Sigmoid colon (tissue), 7 donors: Measurements from ENCODE around the gene ASPM. TPM values are rescaled to one million over a fixed set of nuclear protein-coding genes. Genes with fewer than 3 reads are reported as not detected.

Experiments used
- DNase-seq: peaks from one replicate; pipeline ENCODE4 v3.0.0-alpha.2; 2019
- H3K27ac ChIP-seq, 4 donors: fragments of 200-600 bp; sonication (generic); one replicate each; pipeline ENCODE4 v1.5.1; 2016 to 2019; ENCODE audit warnings: mild to moderate bottlenecking in 1 of 4
- H3K27me3 ChIP-seq, 3 donors: fragments of 200-600 bp; sonication (generic); one replicate each; pipeline ENCODE4 v1.5.1; 2019; ENCODE audit warnings: mild to moderate bottlenecking in 1 of 3
- H3K36me3 ChIP-seq, 4 donors: fragments of 200-600 bp; sonication (generic); one replicate each; pipeline ENCODE4 v1.5.1; 2016 to 2019
- H3K4me1 ChIP-seq, 4 donors: fragments of 200-600 bp; sonication (generic); one replicate each; pipeline ENCODE4 v1.5.1; 2017 to 2019
- H3K4me3 ChIP-seq, 4 donors: fragments of 200-600 bp; sonication (generic); one replicate each; pipeline ENCODE4 v1.5.1; 2017 to 2019; ENCODE audit warnings: mild to moderate bottlenecking in 2 of 4, moderate library complexity in 1 of 4
- H3K9me3 ChIP-seq, 4 donors: fragments of 200-600 bp in 3 of 4; sonication (generic) in 3 of 4; one replicate each; pipeline versions ENCODE4 v1.5.1 to v1.6.1; 2013 to 2019
- CTCF ChIP-seq, 4 experiments: fragments of 450-650 bp in 3 of 4; fragments of 200-600 bp in 1 of 4; IDR thresholded peaks; one replicate each; pipeline ENCODE4 v1.5.1; 2016 to 2019; ENCODE audit warnings: antibody characterized with exemption in 4 of 4, mild to moderate bottlenecking in 3 of 4, moderate library complexity in 2 of 4
- EP300 ChIP-seq, 4 donors: sonication (generic); formaldehyde crosslinking; IDR thresholded peaks; one replicate each; pipeline ENCODE4 v1.6.1; 2017; ENCODE audit warnings: antibody characterized with exemption in 4 of 4
- POLR2A ChIP-seq, 2 donors: fragments of 450-650 bp; IDR thresholded peaks; one replicate each; pipeline ENCODE4 v1.6.1; 2016; ENCODE audit warnings: antibody characterized with exemption in 2 of 2, mild to moderate bottlenecking in 2 of 2, moderate library complexity in 2 of 2
- POLR2AphosphoS5 ChIP-seq, 4 donors: sonication (generic); formaldehyde crosslinking; IDR thresholded peaks; one replicate each; pipeline ENCODE4 v1.6.1; 2017; ENCODE audit warnings: antibody characterized with exemption in 4 of 4
- WGBS, 2 donors: extraction: QIAGEN DNeasy Blood & Tissue Kit; methylation state at CpG; one replicate each; pipeline ENCODE4 v1.1.7; 2013; 5-methylcytosine and 5-hydroxymethylcytosine counted together
- intact Hi-C: fragments of 100-400 bp; cut with DNase I; formaldehyde crosslinking; loops from one replicate; pipeline ENCODE4 v1.15.1; 2023
- polyA plus RNA-seq, 3 donors: library from polyadenylated mRNA; stranded (reverse); fragments of 200-250 nt; gene quantifications; one replicate each; pipeline ENCODE4 v1.2.3, GENCODE V29; 2013
- total RNA-seq, 4 donors: library from RNA; depleted of rRNA; stranded (reverse); fragments of >200 nt; gene quantifications; one replicate each; pipeline ENCODE4 v1.1.0, GENCODE V29; 2016
- donor health status: healthy with polysubstance abuse.
- donor health status: Bipolar disorder and iron deficiency.
- donor health status: healthy.

ASPM gene
- total and polyA plus RNA-seq, 7 donors: under 0.01 to 5.9 (median 0.69) TPM

- H3K4me3 ChIP-seq: no peak overlapping the region
- no peaks in the 10 kb centered on the region for H3K36me3 ChIP-seq
- no peaks in the 10 kb centered on the region for H3K9me3 ChIP-seq
- H3K27me3 ChIP-seq: no peaks in the 10 kb centered on the region
- no peak for TF ChIP-seq POLR2A (IDR thresholded peaks at IDR 0.05)
- TF ChIP-seq POLR2AphosphoS5 (IDR thresholded peaks at IDR 0.05): no peak
- TF ChIP-seq CTCF (IDR thresholded peaks at IDR 0.05): no peak
- TF ChIP-seq EP300 (IDR thresholded peaks at IDR 0.05): no peak
- peaks cover 0 to 12% (median 0%) of the 10 kb centered on the region in 4 donors for H3K4me1 ChIP-seq
- intact Hi-C loops: no loop called here
- 94 to 96% methylated on average over 2 of the region's 2 CpGs for WGBS, 2 donors
- H3K27ac ChIP-seq: no peak overlapping the region
- DNase-seq: no peak
Measured at GRCh38 chr1:197127246-197127912, 19.1 kb downstream of the ASPM start.

GRCh38 chr1:197126691-197127090 lies 19.8 kb downstream of the ASPM start:
- DNase-seq: no peak
- intact Hi-C loops: no loop called here
- WGBS, 2 donors: 77 to 88% methylated on average over 3 of the region's 3 CpGs
- TF ChIP-seq CTCF (IDR thresholded peaks at IDR 0.05) (no peak), POLR2A (IDR thresholded peaks at IDR 0.05) (no peak), EP300 (IDR thresholded peaks at IDR 0.05) (no peak), POLR2AphosphoS5 (IDR thresholded peaks at IDR 0.05) (no peak)
- H3K36me3 ChIP-seq: no peaks in the 10 kb centered on the region
- no peak overlapping the region for H3K4me3 ChIP-seq
- no peak overlapping the region for H3K27ac ChIP-seq
- H3K4me1 ChIP-seq: peaks cover 0 to 12% (median 0%) of the 10 kb centered on the region in 4 donors
- H3K9me3 ChIP-seq: no peaks in the 10 kb centered on the region
- no peaks in the 10 kb centered on the region for H3K27me3 ChIP-seq

- peaks cover 0 to 3% (median 0%) of the 10 kb centered on the region in 4 donors for H3K4me1 ChIP-seq
- H3K36me3 ChIP-seq: no peaks in the 10 kb centered on the region
- no peak overlapping the region for H3K4me3 ChIP-seq
- no peak overlapping the region for H3K27ac ChIP-seq
- 50 to 92% methylated on average over 1 of the region's 1 CpG for WGBS, 2 donors
- no peak for DNase-seq
- TF ChIP-seq EP300 (IDR thresholded peaks at IDR 0.05) (no peak), POLR2AphosphoS5 (IDR thresholded peaks at IDR 0.05) (no peak), CTCF (IDR thresholded peaks at IDR 0.05) (no peak), POLR2A (IDR thresholded peaks at IDR 0.05) (no peak)
- H3K27me3 ChIP-seq: no peaks in the 10 kb centered on the region
- H3K9me3 ChIP-seq: no peaks in the 10 kb centered on the region
- intact Hi-C loops: no loop called here
Measured at GRCh38 chr1:197124376-197124775, 22.1 kb downstream of the ASPM start.

- 79 to 92% methylated on average over 2 of the region's 2 CpGs for WGBS, 2 donors
- H3K9me3 ChIP-seq: peaks cover 0 to 2% (median 0%) of the 10 kb centered on the region in 4 donors
- H3K4me3 ChIP-seq: no peak overlapping the region
- no peak overlapping the region for H3K27ac ChIP-seq
- no peaks in the 10 kb centered on the region for H3K36me3 ChIP-seq
- no peaks in the 10 kb centered on the region for H3K27me3 ChIP-seq
- DNase-seq: no peak
- H3K4me1 ChIP-seq: no peaks in the 10 kb centered on the region
- TF ChIP-seq CTCF (IDR thresholded peaks at IDR 0.05) (no peak), EP300 (IDR thresholded peaks at IDR 0.05) (no peak), POLR2AphosphoS5 (IDR thresholded peaks at IDR 0.05) (no peak), POLR2A (IDR thresholded peaks at IDR 0.05) (no peak)
- intact Hi-C loops: no loop called here
Measured at GRCh38 chr1:197116156-197116555, 30.3 kb downstream of the ASPM start.

GRCh38 chr1:197106869-197107268 lies 39.6 kb downstream of the ASPM start:
- 97 to 99% methylated on average over 1 of the region's 1 CpG for WGBS, 2 donors
- Histone ChIP-seq H3K4me3 (no peak overlapping the region), H3K9me3 (no peaks in the 10 kb centered on the region), H3K36me3 (no peaks in the 10 kb centered on the region), H3K27me3 (no peaks in the 10 kb centered on the region), H3K27ac (no peak overlapping the region), H3K4me1 (peaks cover 0 to 6% (median 0%) of the 10 kb centered on the region in 4 donors)
- TF ChIP-seq EP300 (IDR thresholded peaks at IDR 0.05) (no peak), POLR2A (IDR thresholded peaks at IDR 0.05) (no peak), POLR2AphosphoS5 (IDR thresholded peaks at IDR 0.05) (no peak), CTCF (IDR thresholded peaks at IDR 0.05) (no peak)
- intact Hi-C loops: no loop called here
- DNase-seq: no peak
